Measurements from ENCODE around the gene PTCH1. TPM values are rescaled to one million over a fixed set of nuclear protein-coding genes. Genes with fewer than 3 reads are reported as not detected.

The PTCH1 gene
- total and polyA plus RNA-seq, 2 donors, result 2.5 to 3.4 TPM

DNA sequence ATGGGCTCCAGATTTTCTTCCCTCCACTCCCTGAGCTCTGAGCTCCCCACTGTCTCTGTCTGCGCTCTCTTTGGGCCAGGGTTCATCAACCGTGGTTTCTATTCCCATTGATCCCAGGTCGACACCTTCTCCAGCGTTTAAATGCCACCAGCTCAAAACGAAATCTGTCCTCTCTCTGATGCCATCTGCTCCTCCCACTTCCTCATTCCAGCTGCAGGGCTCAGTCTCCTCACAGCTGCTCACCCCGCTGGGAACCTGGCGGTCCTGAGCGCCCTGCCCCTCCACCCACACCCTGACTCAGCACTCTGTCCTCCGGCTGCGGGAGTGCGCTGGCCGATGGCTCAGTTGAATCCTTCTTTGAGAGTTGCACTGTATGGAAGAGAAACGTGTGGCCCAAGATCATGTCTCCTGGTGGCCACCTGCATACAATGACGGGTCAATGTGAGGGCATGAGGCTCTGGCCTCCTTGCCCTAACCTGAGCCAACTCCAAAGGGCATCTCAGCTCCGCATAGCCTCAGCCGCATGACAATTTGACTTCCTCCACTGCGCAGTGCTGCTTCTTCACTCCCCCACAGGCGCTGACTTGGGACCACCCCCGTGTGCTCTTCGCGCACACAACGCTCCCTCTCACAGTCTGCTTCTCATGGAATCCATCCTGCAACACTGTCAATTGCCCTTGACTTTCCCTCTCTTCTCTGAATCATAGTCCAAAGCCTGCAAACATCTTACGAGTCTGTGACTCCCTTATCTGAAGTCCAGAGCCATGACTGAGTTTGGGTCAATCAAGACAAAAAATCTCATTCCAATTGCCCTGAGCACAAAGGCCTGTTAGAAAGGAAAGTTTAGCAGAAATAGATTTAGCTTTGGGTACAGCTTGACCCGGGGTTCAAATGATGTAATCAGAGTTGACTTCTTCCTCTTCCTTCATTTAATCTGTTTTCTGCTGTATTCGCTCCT is 82.4 kb downstream of the PTCH1 start:
- Histone ChIP-seq H3K4me3 (ENCODE audit: low read length in 2 of 2) (no peak overlapping the region), H3K36me3 (ENCODE audit: control insufficient read depth in 2 of 2, insufficient read depth in 2 of 2, low read length in 1 of 2) (no peaks in the 10 kb centered on the region), H3K27ac (ENCODE audit: low read depth in 1 of 2, low read length in 1 of 2) (no peak overlapping the region), H3K9me3 (ENCODE audit: control insufficient read depth in 2 of 2, insufficient read depth in 1 of 2, low read length in 1 of 2) (peaks cover 0 to 13% of the 10 kb centered on the region in 2 donors), H3K27me3 (ENCODE audit: control insufficient read depth in 2 of 2, insufficient read depth in 1 of 2, low read length in 1 of 2) (peaks cover 4 to 9% of the 10 kb centered on the region in 2 donors), H3K4me1 (ENCODE audit: control insufficient read depth in 2 of 2, insufficient read depth in 2 of 2, low read length in 2 of 2) (no peaks in the 10 kb centered on the region)
- 64% methylated on average over 25 of the region's 25 CpGs for WGBS
- no peak for DNase-seq (ENCODE audit: low read depth in 6 of 9, low spot score in 9 of 9)

DNA sequence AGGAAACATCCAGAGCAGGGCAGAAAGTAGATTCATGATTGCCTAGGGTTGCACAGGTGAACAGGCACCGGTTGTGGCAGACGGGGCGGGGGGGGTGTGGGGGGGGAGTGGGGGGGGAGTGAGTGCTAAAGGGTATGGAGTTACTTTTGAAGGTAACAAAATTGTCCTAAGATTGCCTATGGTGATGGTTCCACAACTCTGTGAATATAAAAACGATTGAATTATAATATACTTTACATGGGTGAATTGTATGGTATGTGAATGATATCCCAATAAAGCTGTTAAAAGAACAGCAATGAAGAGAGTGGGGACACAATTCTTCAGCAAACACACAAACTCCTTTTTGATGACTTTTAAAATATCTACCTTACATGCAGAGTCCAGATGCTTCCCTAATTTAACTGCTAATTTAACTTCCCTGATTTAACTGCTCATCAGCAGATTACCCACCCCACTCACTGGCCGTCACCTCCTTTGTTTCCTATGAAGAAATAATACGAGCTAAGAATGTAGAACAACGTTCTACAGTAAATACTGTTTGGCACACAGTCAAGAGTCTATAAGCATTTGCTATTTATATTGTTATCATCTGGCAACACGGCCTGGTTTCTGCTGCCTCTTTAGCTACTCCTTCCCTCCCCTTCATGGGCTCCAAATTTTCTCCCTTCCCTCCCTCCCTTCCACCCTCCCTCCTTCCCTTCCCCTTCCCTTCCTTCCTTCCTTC is 83.5 kb downstream of the PTCH1 start:
- no peak overlapping the region for H3K27ac ChIP-seq (ENCODE audit: low read depth in 1 of 2, low read length in 1 of 2)
- no peaks in the 10 kb centered on the region for H3K4me1 ChIP-seq (ENCODE audit: control insufficient read depth in 2 of 2, insufficient read depth in 2 of 2, low read length in 2 of 2)
- peaks cover 0 to 14% of the 10 kb centered on the region in 2 donors for H3K9me3 ChIP-seq (ENCODE audit: control insufficient read depth in 2 of 2, insufficient read depth in 1 of 2, low read length in 1 of 2)
- no peak overlapping the region for H3K4me3 ChIP-seq (ENCODE audit: low read length in 2 of 2)
- 44% methylated on average over 8 of the region's 8 CpGs for WGBS
- no peak for DNase-seq (ENCODE audit: low read depth in 6 of 9, low spot score in 9 of 9)
- H3K27me3 ChIP-seq (ENCODE audit: control insufficient read depth in 2 of 2, insufficient read depth in 1 of 2, low read length in 1 of 2), result peaks cover 4 to 9% of the 10 kb centered on the region in 2 donors
- no peaks in the 10 kb centered on the region for H3K36me3 ChIP-seq (ENCODE audit: control insufficient read depth in 2 of 2, insufficient read depth in 2 of 2, low read length in 1 of 2)

DNA sequence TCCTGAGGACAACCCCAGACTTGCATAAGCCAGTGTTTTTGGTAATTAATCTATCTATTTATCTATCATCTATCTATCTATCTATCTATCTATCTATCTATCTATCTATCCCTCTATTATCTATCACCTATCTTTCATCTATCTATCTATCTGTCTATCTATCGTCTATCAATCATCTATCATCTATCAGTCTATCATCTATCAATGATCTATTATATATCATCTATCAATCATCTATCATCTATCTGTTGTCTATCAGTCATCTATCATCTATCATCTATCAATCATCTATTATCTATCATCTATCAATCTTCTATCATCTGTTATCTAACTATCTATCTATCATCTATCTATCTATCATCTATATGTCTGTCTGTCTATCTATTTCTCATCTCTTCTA is 85.5 kb downstream of the PTCH1 start:
- 75% methylated on average over 1 of the region's 1 CpG for WGBS
- Histone ChIP-seq H3K4me3 (ENCODE audit: low read length in 2 of 2) (no peak overlapping the region), H3K27ac (ENCODE audit: low read depth in 1 of 2, low read length in 1 of 2) (no peak overlapping the region), H3K4me1 (ENCODE audit: control insufficient read depth in 2 of 2, insufficient read depth in 2 of 2, low read length in 2 of 2) (peaks cover 4 to 6% of the 10 kb centered on the region in 2 donors), H3K9me3 (ENCODE audit: control insufficient read depth in 2 of 2, insufficient read depth in 1 of 2, low read length in 1 of 2) (peaks cover 0 to 19% of the 10 kb centered on the region in 2 donors), H3K36me3 (ENCODE audit: control insufficient read depth in 2 of 2, insufficient read depth in 2 of 2, low read length in 1 of 2) (no peaks in the 10 kb centered on the region), H3K27me3 (ENCODE audit: control insufficient read depth in 2 of 2, insufficient read depth in 1 of 2, low read length in 1 of 2) (peaks cover 0 to 14% of the 10 kb centered on the region in 2 donors)
- no peak for DNase-seq (ENCODE audit: low read depth in 6 of 9, low spot score in 9 of 9)

- no peak overlapping the region for H3K4me3 ChIP-seq (ENCODE audit: low read length in 2 of 2)
Measured at GRCh38 chr9:95429948-95430620, 86.7 kb downstream of the PTCH1 start.

DNA sequence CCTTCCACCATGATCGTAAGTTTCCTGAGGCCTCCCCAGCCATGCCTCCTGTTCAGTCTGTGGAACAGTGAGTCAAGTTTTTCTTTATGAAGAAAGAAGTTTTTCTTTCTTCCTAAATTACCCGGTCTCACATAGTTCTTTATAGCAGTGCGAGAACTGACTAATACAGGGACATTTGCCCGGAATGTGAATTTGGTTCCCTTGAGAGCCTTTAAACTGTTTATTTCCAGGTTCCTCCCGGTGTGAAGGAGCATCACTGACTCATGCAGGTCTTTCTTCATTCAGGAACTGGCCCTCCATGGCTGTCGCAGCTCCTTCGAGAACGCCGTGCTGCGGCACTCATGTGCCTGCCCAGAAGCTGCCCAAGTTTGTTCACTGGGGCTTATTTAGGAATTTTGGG is 87.7 kb downstream of the PTCH1 start:
- Histone ChIP-seq H3K9me3 (ENCODE audit: control insufficient read depth in 2 of 2, insufficient read depth in 1 of 2, low read length in 1 of 2) (peaks cover 0 to 13% of the 10 kb centered on the region in 2 donors), H3K27me3 (ENCODE audit: control insufficient read depth in 2 of 2, insufficient read depth in 1 of 2, low read length in 1 of 2) (peaks cover 0 to 12% of the 10 kb centered on the region in 2 donors), H3K36me3 (ENCODE audit: control insufficient read depth in 2 of 2, insufficient read depth in 2 of 2, low read length in 1 of 2) (no peaks in the 10 kb centered on the region), H3K4me3 (ENCODE audit: low read length in 2 of 2) (no peak overlapping the region), H3K4me1 (ENCODE audit: control insufficient read depth in 2 of 2, insufficient read depth in 2 of 2, low read length in 2 of 2) (peaks cover 13 to 15% of the 10 kb centered on the region in 2 donors), H3K27ac (ENCODE audit: low read depth in 1 of 2, low read length in 1 of 2) (no peak overlapping the region)
- WGBS, result 93% methylated on average over 10 of the region's 10 CpGs
- no peak for DNase-seq (ENCODE audit: low read depth in 6 of 9, low spot score in 9 of 9)

More at GRCh38 chr9:95429948-95430620, 86.7 kb downstream of the PTCH1 start:
- Histone ChIP-seq H3K4me1 (ENCODE audit: control insufficient read depth in 2 of 2, insufficient read depth in 2 of 2, low read length in 2 of 2) (peaks cover 13 to 15% of the 10 kb centered on the region in 2 donors), H3K9me3 (ENCODE audit: control insufficient read depth in 2 of 2, insufficient read depth in 1 of 2, low read length in 1 of 2) (peaks cover 0 to 19% of the 10 kb centered on the region in 2 donors), H3K36me3 (ENCODE audit: control insufficient read depth in 2 of 2, insufficient read depth in 2 of 2, low read length in 1 of 2) (no peaks in the 10 kb centered on the region), H3K27me3 (ENCODE audit: control insufficient read depth in 2 of 2, insufficient read depth in 1 of 2, low read length in 1 of 2) (peaks cover 0 to 18% of the 10 kb centered on the region in 2 donors), H3K27ac (ENCODE audit: low read depth in 1 of 2, low read length in 1 of 2) (no peak overlapping the region)
- no peak for DNase-seq (ENCODE audit: low read depth in 6 of 9, low spot score in 9 of 9)
- 95% methylated on average over 7 of the region's 7 CpGs for WGBS

- peaks cover 0 to 8% of the 10 kb centered on the region in 2 donors for H3K27me3 ChIP-seq (ENCODE audit: control insufficient read depth in 2 of 2, insufficient read depth in 1 of 2, low read length in 1 of 2)
- H3K27ac ChIP-seq (ENCODE audit: low read depth in 1 of 2, low read length in 1 of 2), result peak overlapping the region in 1 of 2 donors; percentile 73
- H3K4me1 ChIP-seq (ENCODE audit: control insufficient read depth in 2 of 2, insufficient read depth in 2 of 2, low read length in 2 of 2), result peaks cover 13 to 15% of the 10 kb centered on the region in 2 donors
- 33% methylated on average over 11 of the region's 11 CpGs for WGBS
- peak in 4 of 9 donors; percentile 8 to 16 (median 14) for DNase-seq (ENCODE audit: low read depth in 6 of 9, low spot score in 9 of 9)
- H3K9me3 ChIP-seq (ENCODE audit: control insufficient read depth in 2 of 2, insufficient read depth in 1 of 2, low read length in 1 of 2), result peaks cover 3 to 15% of the 10 kb centered on the region in 2 donors
- H3K4me3 ChIP-seq (ENCODE audit: low read length in 2 of 2), result peak overlapping the region; percentile 45 to 47
- H3K36me3 ChIP-seq (ENCODE audit: control insufficient read depth in 2 of 2, insufficient read depth in 2 of 2, low read length in 1 of 2), result no peaks in the 10 kb centered on the region
Measured at GRCh38 chr9:95425910-95426551, 90.7 kb downstream of the PTCH1 start.

DNA sequence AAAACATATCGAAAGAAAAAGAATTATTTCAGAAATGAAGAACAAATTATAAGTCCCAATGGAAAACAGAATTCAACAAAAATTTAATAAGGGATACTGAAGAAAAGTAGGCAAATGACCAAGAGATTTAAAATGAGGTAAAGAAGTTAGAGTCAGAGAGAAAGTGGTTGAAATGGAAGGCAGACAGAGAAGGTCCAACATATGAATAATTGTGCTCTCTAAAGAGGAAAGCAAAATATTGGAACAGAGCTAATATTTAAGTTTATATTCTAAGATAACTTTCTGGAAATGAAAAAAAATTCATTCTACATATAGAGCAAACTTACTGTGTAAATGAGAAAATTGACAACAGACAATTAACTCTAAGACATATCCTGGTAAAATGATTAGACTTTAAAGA is 94.1 kb downstream of the PTCH1 start:
- WGBS, result 98% methylated on average over 1 of the region's 1 CpG

DNA sequence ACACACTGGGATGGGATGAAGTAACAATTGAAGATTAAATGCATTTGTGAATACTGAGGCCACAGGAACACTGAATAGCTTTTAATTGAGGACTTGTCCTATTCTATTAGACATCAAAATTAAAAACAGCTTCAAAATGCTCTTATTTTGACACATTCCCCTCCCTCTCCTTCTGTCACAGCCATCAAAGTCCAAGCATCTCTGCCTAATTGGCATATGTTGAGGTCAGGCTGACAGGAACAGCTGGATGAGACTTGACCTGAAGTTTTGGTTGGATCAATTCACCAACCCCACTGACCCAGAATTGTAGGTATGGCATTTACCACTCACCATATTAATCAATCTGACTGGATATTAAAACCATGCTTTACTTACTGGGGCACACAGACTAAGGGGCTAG is 96.3 kb downstream of the PTCH1 start:
- no peaks in the 10 kb centered on the region for H3K27me3 ChIP-seq (ENCODE audit: control insufficient read depth in 2 of 2, insufficient read depth in 1 of 2, low read length in 1 of 2)
- DNase-seq (ENCODE audit: low read depth in 6 of 9, low spot score in 9 of 9), result no peak
- H3K4me3 ChIP-seq (ENCODE audit: low read length in 2 of 2), result no peak overlapping the region
- peaks cover under 1 to 2% of the 10 kb centered on the region in 2 donors for H3K4me1 ChIP-seq (ENCODE audit: control insufficient read depth in 2 of 2, insufficient read depth in 2 of 2, low read length in 2 of 2)
- peaks cover 3 to 4% of the 10 kb centered on the region in 2 donors for H3K9me3 ChIP-seq (ENCODE audit: control insufficient read depth in 2 of 2, insufficient read depth in 1 of 2, low read length in 1 of 2)
- no peaks in the 10 kb centered on the region for H3K36me3 ChIP-seq (ENCODE audit: control insufficient read depth in 2 of 2, insufficient read depth in 2 of 2, low read length in 1 of 2)
- no peak overlapping the region for H3K27ac ChIP-seq (ENCODE audit: low read depth in 1 of 2, low read length in 1 of 2)

More for the DNA sequence above, 94.1 kb downstream of the PTCH1 start:
- Histone ChIP-seq H3K4me1 (ENCODE audit: control insufficient read depth in 2 of 2, insufficient read depth in 2 of 2, low read length in 2 of 2) (peaks cover 13 to 15% of the 10 kb centered on the region in 2 donors), H3K27me3 (ENCODE audit: control insufficient read depth in 2 of 2, insufficient read depth in 1 of 2, low read length in 1 of 2) (peaks cover 0 to 8% of the 10 kb centered on the region in 2 donors), H3K36me3 (ENCODE audit: control insufficient read depth in 2 of 2, insufficient read depth in 2 of 2, low read length in 1 of 2) (no peaks in the 10 kb centered on the region), H3K27ac (ENCODE audit: low read depth in 1 of 2, low read length in 1 of 2) (no peak overlapping the region), H3K4me3 (ENCODE audit: low read length in 2 of 2) (no peak overlapping the region), H3K9me3 (ENCODE audit: control insufficient read depth in 2 of 2, insufficient read depth in 1 of 2, low read length in 1 of 2) (peaks cover 3 to 7% of the 10 kb centered on the region in 2 donors)
- DNase-seq (ENCODE audit: low read depth in 6 of 9, low spot score in 9 of 9), result no peak

Data from thymus (tissue), 11 donors.